Neuronal stem cell (in vitro differentiated cells): ENCODE results near the gene PKP3.

Experiments used
- DNase-seq: peaks from one replicate; pipeline ENCODE4 v3.0.0-alpha.2; 2013; ENCODE audit warnings: low spot score
- H2AFZ ChIP-seq: one replicate; pipeline ENCODE4 v1.6.1; 2013; ENCODE audit warnings: mild to moderate bottlenecking, low read length, inconsistent platforms
- H2AK5ac ChIP-seq: 2 replicates; pipeline ENCODE4 v1.6.1; 2013; ENCODE audit warnings: low read depth, mild to moderate bottlenecking, inconsistent platforms, low read length, moderate library complexity, mixed read lengths
- H2BK120ac ChIP-seq: 2 replicates; pipeline ENCODE4 v1.6.1; 2013; ENCODE audit warnings: low read depth, mild to moderate bottlenecking, inconsistent platforms, low read length, moderate library complexity, mixed read lengths
- H2BK12ac ChIP-seq: one replicate; pipeline ENCODE4 v1.6.1; 2013; ENCODE audit warnings: low read length, inconsistent platforms
- H2BK15ac ChIP-seq: 2 replicates; pipeline ENCODE4 v1.6.1; 2013; ENCODE audit warnings: mild to moderate bottlenecking, low read length, inconsistent platforms, mixed read lengths
- H2BK5ac ChIP-seq: one replicate; pipeline ENCODE4 v1.6.1; 2013; ENCODE audit warnings: inconsistent platforms, mild to moderate bottlenecking, low read length, moderate library complexity
- H3K14ac ChIP-seq: one replicate; pipeline ENCODE4 v1.6.1; 2013; ENCODE audit warnings: low read length, inconsistent platforms
- H3K18ac ChIP-seq: 2 replicates; pipeline ENCODE4 v1.6.1; 2013; ENCODE audit warnings: low read length, inconsistent platforms
- H3K23ac ChIP-seq: 2 replicates; pipeline ENCODE4 v1.6.1; 2013; ENCODE audit warnings: low read depth, mild to moderate bottlenecking, mixed read lengths, low read length, inconsistent platforms; ENCODE audit not compliant: poor library complexity
- H3K27ac ChIP-seq: replicated peaks from 3 replicates; pipeline ENCODE4 v1.5.1; 2013; ENCODE audit warnings: low read length, inconsistent platforms
- H3K27me3 ChIP-seq, 3 experiments: 2 replicates each; pipeline ENCODE4 v1.6.1; 2013; ENCODE audit warnings: low read length in 3 of 3, mild to moderate bottlenecking in 2 of 3, inconsistent platforms in 1 of 3, low read depth in 1 of 3, mixed read lengths in 1 of 3, moderate library complexity in 1 of 3; ENCODE audit not compliant: control insufficient read depth in 3 of 3, insufficient read depth in 3 of 3
- H3K36me3 ChIP-seq, 2 donors: replicated peaks in 1 of 2; 2 replicates each; pipeline ENCODE4 v1.6.1; 2013; ENCODE audit warnings: low read length in 2 of 2; ENCODE audit not compliant: control insufficient read depth in 2 of 2, insufficient read depth in 2 of 2
- H3K4ac ChIP-seq: 2 replicates; pipeline ENCODE4 v1.6.1; 2013; ENCODE audit warnings: inconsistent platforms, mild to moderate bottlenecking, low read length, moderate library complexity
- H3K4me1 ChIP-seq, 2 donors: 1 replicate in 1 of 2; 2 replicates in 1 of 2; pipeline ENCODE4 v1.6.1; 2013; ENCODE audit warnings: low read length in 2 of 2, low read depth in 1 of 2; ENCODE audit not compliant: control insufficient read depth in 2 of 2, insufficient read depth in 1 of 2
- H3K4me2 ChIP-seq: one replicate; pipeline ENCODE4 v1.6.1; 2013; ENCODE audit warnings: mild to moderate bottlenecking, low read length, inconsistent platforms; ENCODE audit not compliant: insufficient read depth, poor library complexity, severe bottlenecking
- H3K4me3 ChIP-seq, 2 donors: 2 replicates each; pipeline ENCODE4 v1.5.1; 2013; ENCODE audit warnings: low read length in 2 of 2, mild to moderate bottlenecking in 2 of 2, inconsistent platforms in 1 of 2, moderate library complexity in 1 of 2
- H3K79me1 ChIP-seq: one replicate; pipeline ENCODE4 v1.6.1; 2013; ENCODE audit warnings: low read depth, mild to moderate bottlenecking, inconsistent platforms, low read length, moderate library complexity
- H3K9ac ChIP-seq: one replicate; pipeline ENCODE4 v1.6.1; 2013; ENCODE audit warnings: mild to moderate bottlenecking, low read depth, low read length, inconsistent platforms; ENCODE audit not compliant: poor library complexity
- H3K9me3 ChIP-seq, 2 donors: replicated peaks in 1 of 2; 2 replicates each; pipeline versions ENCODE3 to v1.6.1; 2013; ENCODE audit warnings: low read length in 2 of 2, mild to moderate bottlenecking in 2 of 2, inconsistent platforms in 1 of 2, low read depth in 1 of 2, mixed read lengths in 1 of 2, moderate library complexity in 1 of 2; ENCODE audit not compliant: control insufficient read depth in 2 of 2, insufficient read depth in 1 of 2
- H4K8ac ChIP-seq: one replicate; pipeline ENCODE4 v1.6.1; 2013; ENCODE audit warnings: low read depth, mild to moderate bottlenecking, inconsistent platforms, low read length, moderate library complexity
- H4K91ac ChIP-seq: one replicate; pipeline ENCODE4 v1.6.1; 2013; ENCODE audit warnings: low read length, low read depth, mild to moderate bottlenecking, inconsistent platforms; ENCODE audit not compliant: poor library complexity
- WGBS, 2 donors: extraction: QIAGEN DNeasy Blood & Tissue Kit; methylation state at CpG; one replicate each; pipeline ENCODE4 v1.1.7; 2013; ENCODE audit warnings: missing lambda C conversion rate in 2 of 2, mixed read lengths in 1 of 2; ENCODE audit not compliant: insufficient read length in 2 of 2, insufficient replicate concordance in 1 of 2; ENCODE audit errors: extremely low coverage in 2 of 2; 5-methylcytosine and 5-hydroxymethylcytosine counted together

The PKP3 gene

GRCh38 chr11:356610-357009 lies 37.4 kb upstream of the PKP3 start:
- H2AFZ ChIP-seq = no peak overlapping the region
- DNase-seq = no peak
- no CpG with 5 or more reads among the region's 6 CpGs for WGBS, 2 donors

DNA sequence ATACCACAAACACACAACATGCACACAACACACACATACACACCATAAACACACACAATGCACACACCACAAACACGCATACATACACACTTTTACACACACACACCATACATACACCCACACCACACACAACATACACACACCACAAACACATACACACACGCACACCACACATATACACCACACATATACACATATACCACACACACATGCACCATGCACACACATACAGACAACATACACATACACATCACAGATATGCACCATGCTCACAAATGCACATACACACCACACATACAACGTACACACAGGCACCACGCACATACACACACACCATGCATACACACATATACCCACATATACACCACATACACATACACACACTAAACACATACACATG lies 36.4 kb upstream of the PKP3 start:
- no peak overlapping the region for H3K23ac ChIP-seq
- peak overlapping the region; percentile 50 for H3K9ac ChIP-seq
- H4K91ac ChIP-seq = peak overlapping the region; percentile 56
- H2AK5ac ChIP-seq = no peak overlapping the region
- H3K14ac ChIP-seq = no peak overlapping the region
- H3K27ac ChIP-seq = no peak overlapping the region
- H2BK120ac ChIP-seq = no peak overlapping the region
- H3K4me1 ChIP-seq = peaks cover 6 to 12% of the 10 kb centered on the region in 2 donors
- no peak overlapping the region for H3K4me2 ChIP-seq
- no peak overlapping the region for H2BK15ac ChIP-seq
- no peak overlapping the region for H2BK5ac ChIP-seq
- 100% methylated on average over 1 to 2 of the region's 4 CpGs for WGBS, 2 donors
- H2BK12ac ChIP-seq = no peak overlapping the region
- peaks cover 15 to 28% of the 10 kb centered on the region in 2 donors for H3K9me3 ChIP-seq
- H4K8ac ChIP-seq = no peak overlapping the region
- peaks cover 0 to 11% of the 10 kb centered on the region in 2 donors for H3K36me3 ChIP-seq
- H2AFZ ChIP-seq = no peak overlapping the region
- no peak overlapping the region for H3K4ac ChIP-seq
- no peaks in the 10 kb centered on the region for H3K27me3 ChIP-seq
- peak overlapping the region in 1 of 2 donors; percentile 63 for H3K4me3 ChIP-seq
- no peak for DNase-seq
- H3K18ac ChIP-seq = no peak overlapping the region
- peaks cover 4% of the 10 kb centered on the region for H3K79me1 ChIP-seq

More at GRCh38 chr11:356610-357009, 37.4 kb upstream of the PKP3 start:
- Histone ChIP-seq H3K4ac (no peak overlapping the region), H3K23ac (peak overlapping the region; percentile 29), H2BK120ac (no peak overlapping the region), H3K4me2 (no peak overlapping the region), H4K91ac (peak overlapping the region; percentile 56), H3K4me3 (peak overlapping the region in 1 of 2 donors; percentile 63), H2AK5ac (no peak overlapping the region), H3K27me3 (no peaks in the 10 kb centered on the region), H3K4me1 (peaks cover 6 to 12% of the 10 kb centered on the region in 2 donors), H2BK5ac (no peak overlapping the region), H3K79me1 (peaks cover 4% of the 10 kb centered on the region), H3K9me3 (peaks cover 15 to 27% of the 10 kb centered on the region in 2 donors), H2BK15ac (no peak overlapping the region), H4K8ac (peak overlapping the region; percentile 88), H3K14ac (peak overlapping the region; percentile 11), H3K9ac (peak overlapping the region; percentile 50), H3K36me3 (peaks cover 0 to 11% of the 10 kb centered on the region in 2 donors), H2BK12ac (no peak overlapping the region), H3K27ac (no peak overlapping the region), H3K18ac (no peak overlapping the region)

DNA sequence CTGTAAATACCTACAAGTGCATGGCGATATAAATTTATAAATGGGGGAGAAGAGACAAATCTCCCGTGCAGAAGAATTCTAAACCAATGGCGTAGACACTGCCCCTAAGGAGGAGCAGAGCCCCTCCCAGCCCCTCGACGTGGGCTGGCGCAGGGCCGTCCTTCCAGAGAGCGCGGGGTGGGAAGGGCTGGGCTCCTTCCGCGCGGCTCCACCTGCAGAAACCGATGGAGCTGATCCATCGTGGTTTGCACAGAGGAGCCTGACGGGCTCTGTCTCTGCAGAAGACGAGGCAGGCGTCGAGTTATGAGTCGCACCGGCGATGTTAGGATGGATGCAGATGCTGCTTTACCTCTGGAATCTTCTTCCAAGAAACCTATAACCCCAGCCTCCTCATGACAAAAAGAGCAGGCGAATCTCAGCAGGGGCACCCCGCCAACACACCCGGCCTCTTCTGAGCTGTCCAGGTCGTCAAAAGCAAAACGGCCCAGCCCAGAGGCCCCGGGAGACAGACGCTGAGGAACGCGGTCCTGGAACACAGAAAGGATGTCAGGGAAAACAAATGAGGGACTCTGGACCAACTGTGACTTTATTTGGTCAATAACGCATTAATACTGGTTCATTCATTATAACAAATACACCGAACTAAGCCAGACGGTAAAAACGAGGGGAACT lies 35.7 kb upstream of the PKP3 start:
- WGBS, 2 donors = no CpG with 5 or more reads among the region's 34 CpGs
- Histone ChIP-seq H3K4ac (no peak overlapping the region), H2BK5ac (no peak overlapping the region), H3K27ac (no peak overlapping the region), H3K9ac (no peak overlapping the region), H2AK5ac (no peak overlapping the region), H3K4me2 (no peak overlapping the region), H3K18ac (no peak overlapping the region), H3K14ac (no peak overlapping the region), H4K91ac (no peak overlapping the region), H3K36me3 (peaks cover 0 to 11% of the 10 kb centered on the region in 2 donors), H3K4me1 (peaks cover 6 to 12% of the 10 kb centered on the region in 2 donors), H3K79me1 (peaks cover 4% of the 10 kb centered on the region), H2BK120ac (no peak overlapping the region), H4K8ac (no peak overlapping the region), H2AFZ (peak overlapping the region; percentile 59), H3K4me3 (no peak overlapping the region), H3K23ac (no peak overlapping the region), H2BK15ac (no peak overlapping the region), H2BK12ac (no peak overlapping the region), H3K9me3 (peaks cover 15 to 29% of the 10 kb centered on the region in 2 donors), H3K27me3 (no peaks in the 10 kb centered on the region)
- no peak for DNase-seq

DNA sequence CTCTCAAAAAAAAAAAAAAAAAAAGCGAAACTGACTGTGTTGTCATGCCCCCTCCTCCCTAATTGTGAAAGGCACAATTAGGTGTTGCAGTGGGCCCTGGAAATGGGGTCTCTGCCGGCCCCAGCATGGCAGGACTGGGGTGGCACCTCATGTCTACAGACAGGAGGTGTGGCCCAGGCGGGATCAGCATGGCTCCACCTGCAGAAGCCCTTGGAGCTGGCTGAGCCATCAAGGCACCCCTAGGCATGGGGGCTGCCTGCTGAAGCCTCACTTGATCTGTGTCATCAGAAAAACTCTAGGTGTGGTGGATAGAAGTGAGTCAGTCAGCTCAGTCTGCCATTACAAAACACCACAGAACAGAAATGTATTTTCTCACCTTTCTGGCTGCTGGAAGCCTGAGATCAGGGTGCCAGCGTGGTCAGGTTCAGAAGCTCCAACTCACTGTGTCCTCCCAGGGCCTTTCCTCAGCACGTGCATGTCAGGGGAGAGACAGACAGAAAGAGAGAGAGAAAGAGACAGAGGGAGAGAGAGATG lies 34.8 kb upstream of the PKP3 start:
- no peaks in the 10 kb centered on the region for H3K27me3 ChIP-seq
- H2BK5ac ChIP-seq = no peak overlapping the region
- peaks cover 6 to 14% of the 10 kb centered on the region in 2 donors for H3K4me1 ChIP-seq
- no peak overlapping the region for H3K4me2 ChIP-seq
- no peak overlapping the region for H2BK15ac ChIP-seq
- H2AFZ ChIP-seq = no peak overlapping the region
- H2BK12ac ChIP-seq = no peak overlapping the region
- H4K8ac ChIP-seq = no peak overlapping the region
- H3K36me3 ChIP-seq = peaks cover 0 to 11% of the 10 kb centered on the region in 2 donors
- peaks cover 4% of the 10 kb centered on the region for H3K79me1 ChIP-seq
- no peak overlapping the region for H3K4ac ChIP-seq
- no peak overlapping the region for H3K14ac ChIP-seq
- H2BK120ac ChIP-seq = no peak overlapping the region
- DNase-seq = no peak
- H3K23ac ChIP-seq = no peak overlapping the region
- H3K27ac ChIP-seq = no peak overlapping the region
- no peak overlapping the region for H2AK5ac ChIP-seq
- H3K18ac ChIP-seq = no peak overlapping the region
- H3K9ac ChIP-seq = no peak overlapping the region
- H3K4me3 ChIP-seq = no peak overlapping the region
- no CpG with 5 or more reads among the region's 5 CpGs for WGBS, 2 donors
- H3K9me3 ChIP-seq = peaks cover 13 to 29% of the 10 kb centered on the region in 2 donors
- H4K91ac ChIP-seq = no peak overlapping the region
